Kidney glomerular epithelial cell (primary cell): ENCODE results near the gene CDKL5.
"Not testable (repeated sequence)": the region's sequence is repeated elsewhere in the genome, so short reads cannot be mapped to it uniquely, and the experiment has no call there.

ENCODE experiments used
- DNase-seq: peaks from one replicate; lab custom pipeline; 2025; lab: John Stamatoyannopoulos, UW

The CDKL5 gene

GRCh38 chrX:18425199-18426003, at the start of gene CDKL5:
Gene CDKL5 (plus strand): TSS chrX:18425608. CDS start chrX:18507097, 81,489 bp downstream.
- DNase-seq: peak; percentile 79

- DNase-seq: peak; percentile 4
Observed at GRCh38 chrX:18377796-18378195, 47.6 kb upstream of the CDKL5 start.

- no peak for DNase-seq
Observed at GRCh38 chrX:18389966-18390365, 35.4 kb upstream of the CDKL5 start.

GRCh38 chrX:18390941-18391538, 34.4 kb upstream of the CDKL5 start:
- DNase-seq: no peak

DNA sequence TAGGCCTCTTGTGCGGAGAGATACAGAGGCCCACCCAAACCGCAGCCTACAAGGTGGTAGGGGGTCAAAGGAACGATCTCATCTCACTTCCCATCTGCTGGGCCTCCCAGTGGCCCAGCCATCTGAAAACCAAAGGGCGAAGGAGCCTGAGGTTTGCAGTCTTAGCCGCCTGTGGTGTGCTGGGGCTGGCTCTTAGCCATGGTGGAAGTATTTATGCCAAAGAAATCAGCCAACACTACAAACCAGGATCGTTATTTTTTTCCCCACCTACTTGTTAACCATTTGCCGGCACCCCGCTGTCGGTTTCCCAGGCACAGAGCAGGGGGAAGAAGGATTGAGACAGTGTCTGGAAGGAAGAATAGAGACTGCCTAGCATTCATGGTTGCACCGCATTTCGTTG, 30.9 kb upstream of the CDKL5 start:
- DNase-seq: no peak

- DNase-seq: no peak
Observed at GRCh38 chrX:18401848-18402213, 23.6 kb upstream of the CDKL5 start.

GRCh38 chrX:18406531-18407266, 18.7 kb upstream of the CDKL5 start:
- no peak for DNase-seq

GRCh38 chrX:18410038-18410437, 15.4 kb upstream of the CDKL5 start:
- no peak for DNase-seq

DNA sequence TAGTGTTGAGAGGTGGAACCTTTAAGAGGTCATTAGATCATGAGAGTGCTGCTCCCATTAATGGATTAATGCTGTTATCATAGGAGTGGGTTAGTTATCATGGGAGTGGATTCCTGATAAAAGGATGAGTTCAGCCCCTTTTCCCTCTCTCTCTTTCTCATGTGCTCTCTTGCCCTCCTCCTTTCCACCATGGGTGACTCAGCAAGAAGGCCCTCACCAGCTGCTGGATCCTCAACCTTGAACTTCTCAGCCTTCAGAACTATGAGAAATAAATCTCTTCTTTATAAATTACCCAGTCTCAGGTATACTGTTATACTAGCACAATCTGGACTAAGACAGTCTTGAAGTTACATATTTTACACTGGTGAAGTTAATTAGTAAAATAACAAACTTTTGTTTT, 10.0 kb upstream of the CDKL5 start:
- no peak for DNase-seq

- DNase-seq: peak; percentile 81
Observed at GRCh38 chrX:18422325-18422724, 3.1 kb upstream of the CDKL5 start.

GRCh38 chrX:18422886-18423285, 2.5 kb upstream of the CDKL5 start:
- DNase-seq: no peak

GRCh38 chrX:18424482-18425198, 768 bp upstream of the CDKL5 start:
- no peak for DNase-seq

DNA sequence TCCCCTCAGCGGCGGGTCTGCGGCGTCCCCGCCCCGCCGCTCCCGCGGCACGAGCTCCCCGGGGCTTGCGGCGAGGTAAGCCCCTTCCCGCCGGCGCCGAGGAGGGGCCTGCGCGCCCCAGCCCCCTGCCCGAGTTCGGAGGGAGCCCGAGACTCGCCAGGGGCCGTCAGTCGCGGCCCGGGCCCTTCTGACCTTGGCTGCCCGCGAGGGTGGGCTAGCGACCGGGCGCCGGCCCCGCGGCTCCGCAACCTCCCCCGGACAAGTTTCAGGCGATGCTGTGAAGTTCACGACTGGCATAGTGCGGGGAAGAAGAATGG, 554 bp downstream of the CDKL5 start:
- no peak for DNase-seq

GRCh38 chrX:18428006-18428405, 2.6 kb downstream of the CDKL5 start:
- no peak for DNase-seq

- not testable (repeated sequence) for DNase-seq
Observed at GRCh38 chrX:18433288-18433687, 7.9 kb downstream of the CDKL5 start.

GRCh38 chrX:18434896-18435295, 9.5 kb downstream of the CDKL5 start:
- no peak for DNase-seq

GRCh38 chrX:18436017-18436416, 10.6 kb downstream of the CDKL5 start:
- DNase-seq: no peak

DNA sequence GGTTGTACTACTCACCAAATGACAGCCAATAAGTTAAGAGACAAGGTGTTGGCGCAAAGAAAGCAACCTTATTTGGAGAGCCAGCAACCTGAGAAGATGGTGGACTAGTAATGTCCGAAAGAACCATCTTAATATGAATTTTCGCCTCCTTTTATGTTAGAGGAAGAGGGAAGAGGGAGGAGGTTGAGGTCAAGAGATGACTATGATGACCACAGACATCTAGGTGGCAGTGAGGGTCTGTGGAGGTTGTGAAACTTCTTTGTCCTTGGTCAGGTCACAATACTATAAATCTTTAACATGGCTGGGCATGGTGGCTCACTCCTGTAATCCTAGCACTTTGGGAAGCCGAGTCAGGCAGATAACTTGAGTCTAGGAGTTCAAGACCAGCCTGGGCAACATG, 15.4 kb downstream of the CDKL5 start:
- DNase-seq: no peak

- no peak for DNase-seq
Observed at GRCh38 chrX:18441780-18442367, 16.5 kb downstream of the CDKL5 start.

- DNase-seq: no peak
Observed at GRCh38 chrX:18448416-18448815, 23.0 kb downstream of the CDKL5 start.

- DNase-seq: peak; percentile 84
Observed at GRCh38 chrX:18449236-18449635, 23.8 kb downstream of the CDKL5 start.

GRCh38 chrX:18455384-18455783, 30.0 kb downstream of the CDKL5 start:
- no peak for DNase-seq
